HEK293 (cell line): ENCODE results near the gene DGCR8.

ENCODE experiments used
- CTCF ChIA-PET: fragments of 350-600 bp; formaldehyde crosslinking; extraction: SDS; loops from one replicate; lab custom pipeline; 2021; ENCODE audit warnings: antibody characterized with exemption; lab: Yijun Ruan, JAX
- POLR2A ChIA-PET: fragments of 300-600 bp; formaldehyde crosslinking; extraction: SDS; loops from one replicate; lab custom pipeline; 2020; ENCODE audit warnings: antibody characterized with exemption, inconsistent platforms; lab: Yijun Ruan, JAX
- H3K27ac ChIP-seq: fragments of 200-500 bp; sonication (Bioruptor generic); 2 replicates; pipeline ENCODE4 v1.5.1; 2014; ENCODE audit warnings: low read depth, low read length, control low read depth, inconsistent platforms; ENCODE audit errors: extremely low read depth
- H3K36me3 ChIP-seq, 2 experiments: fragments of 200-500 bp in 1 of 2; sonication (Bioruptor generic) in 1 of 2; 1 replicate in 1 of 2; 2 replicates in 1 of 2; pipeline ENCODE4 v1.5.1; 2014 to 2017; ENCODE audit warnings: inconsistent platforms in 2 of 2, low read length in 2 of 2; ENCODE audit not compliant: control insufficient read depth in 2 of 2, insufficient read depth in 1 of 2
- H3K4me1 ChIP-seq: fragments of 200-500 bp; sonication (Bioruptor generic); 2 replicates; pipeline ENCODE4 v1.5.1; 2014; ENCODE audit warnings: mild to moderate bottlenecking, low read length, inconsistent platforms; ENCODE audit not compliant: control insufficient read depth, insufficient read depth
- H3K4me3 ChIP-seq: 2 replicates; pipeline ENCODE4 v1.5.1; 2011; ENCODE audit warnings: low read depth, mild to moderate bottlenecking, control low read depth, low read length, moderate library complexity
- H3K9me3 ChIP-seq: fragments of 200-500 bp; sonication (Bioruptor generic); 2 replicates; pipeline ENCODE4 v1.5.1; 2014; ENCODE audit warnings: low read depth, low read length, inconsistent platforms; ENCODE audit not compliant: control insufficient read depth, insufficient read depth
- AEBP2 ChIP-seq: fragments of 450-650 bp; formaldehyde crosslinking; IDR thresholded peaks from 2 replicates; pipeline ENCODE4 v1.5.1; 2016; ENCODE audit warnings: missing biosample characterization, missing genetic modification characterization, borderline replicate concordance
- BCL11B ChIP-seq: fragments of 450-650 bp; formaldehyde crosslinking; IDR thresholded peaks from 2 replicates; pipeline ENCODE4 v1.5.1; 2016; ENCODE audit warnings: low read depth, missing biosample characterization, missing genetic modification characterization
- GLIS1 ChIP-seq: fragments of 450-650 bp; formaldehyde crosslinking; IDR thresholded peaks from 2 replicates; pipeline ENCODE4 v1.5.1; 2016; ENCODE audit warnings: missing biosample characterization, missing genetic modification characterization
- HOXA7 ChIP-seq: sonication (generic); formaldehyde crosslinking; IDR thresholded peaks from 2 replicates; pipeline ENCODE4 v1.8.1; 2022; ENCODE audit warnings: missing genetic modification reagents, borderline replicate concordance
- IKZF3 ChIP-seq: fragments of 450-650 bp; IDR thresholded peaks from 2 replicates; pipeline ENCODE4 v1.5.0; 2018; ENCODE audit warnings: missing biosample characterization, mild to moderate bottlenecking, missing genetic modification characterization, moderate library complexity
- INSM2 ChIP-seq: fragments of 450-650 bp; formaldehyde crosslinking; IDR thresholded peaks from 2 replicates; pipeline ENCODE4 v1.5.1; 2016; ENCODE audit warnings: missing biosample characterization, missing genetic modification characterization
- KLF8 ChIP-seq: fragments of 450-650 bp; formaldehyde crosslinking; IDR thresholded peaks from 2 replicates; pipeline ENCODE4 v1.5.1; 2016; ENCODE audit warnings: missing biosample characterization, missing genetic modification characterization
- SP7 ChIP-seq: fragments of 450-650 bp; formaldehyde crosslinking; IDR thresholded peaks from 2 replicates; pipeline ENCODE4 v1.5.1; 2016; ENCODE audit warnings: missing biosample characterization, missing genetic modification characterization
- ZBTB48 ChIP-seq: fragments of 450-650 bp; formaldehyde crosslinking; IDR thresholded peaks from 2 replicates; pipeline ENCODE4 v1.5.1; 2016; ENCODE audit warnings: missing biosample characterization, missing genetic modification characterization
- ZBTB8A ChIP-seq: fragments of 450-650 bp; formaldehyde crosslinking; IDR thresholded peaks from 2 replicates; pipeline ENCODE4 v1.5.1; 2016; ENCODE audit warnings: missing biosample characterization, missing genetic modification characterization
- ZFP37 ChIP-seq: fragments of 450-650 bp; formaldehyde crosslinking; IDR thresholded peaks from 2 replicates; pipeline ENCODE4 v1.5.1; 2016; ENCODE audit warnings: missing biosample characterization, missing genetic modification characterization
- ZNF121 ChIP-seq: fragments of 450-650 bp; formaldehyde crosslinking; IDR thresholded peaks from 2 replicates; pipeline ENCODE4 v1.5.1; 2016; ENCODE audit warnings: missing biosample characterization, missing genetic modification characterization
- ZNF133 ChIP-seq: fragments of 450-650 bp; formaldehyde crosslinking; IDR thresholded peaks from 2 replicates; pipeline ENCODE4 v1.5.1; 2016; ENCODE audit warnings: missing biosample characterization, missing genetic modification characterization
- ZNF274 ChIP-seq, 2 experiments: fragments of 200-500 bp in 1 of 2; fragments of 450-650 bp in 1 of 2; sonication (Bioruptor generic) in 1 of 2; formaldehyde crosslinking in 1 of 2; IDR thresholded peaks; 2 replicates each; pipeline versions ENCODE4 v1.5.1 to v1.6.1; 2014 to 2016; ENCODE audit warnings: borderline replicate concordance in 1 of 2, inconsistent platforms in 1 of 2, low read length in 1 of 2, missing biosample characterization in 1 of 2, missing genetic modification characterization in 1 of 2
- ZNF366 ChIP-seq: fragments of 450-650 bp; formaldehyde crosslinking; conservative IDR thresholded peaks from 2 replicates; pipeline ENCODE4 v1.5.1; 2016; ENCODE audit warnings: missing biosample characterization, missing genetic modification characterization
- ZNF423 ChIP-seq: fragments of 450-650 bp; formaldehyde crosslinking; IDR thresholded peaks from 2 replicates; pipeline ENCODE4 v1.5.1; 2016; ENCODE audit warnings: missing biosample characterization, missing genetic modification characterization
- ZNF501 ChIP-seq: fragments of 450-650 bp; formaldehyde crosslinking; IDR thresholded peaks from 2 replicates; pipeline ENCODE4 v1.5.1; 2016; ENCODE audit warnings: missing biosample characterization, missing genetic modification characterization
- ZNF549 ChIP-seq: fragments of 450-650 bp; IDR thresholded peaks from 2 replicates; pipeline ENCODE4 v1.5.1; 2018; ENCODE audit warnings: missing biosample characterization, missing genetic modification characterization, mild to moderate bottlenecking, inconsistent platforms, moderate library complexity
- ZNF664 ChIP-seq: fragments of 450-650 bp; formaldehyde crosslinking; IDR thresholded peaks from 2 replicates; pipeline ENCODE4 v1.5.1; 2016; ENCODE audit warnings: missing biosample characterization, missing genetic modification characterization
- ZNF76 ChIP-seq: fragments of 450-650 bp; formaldehyde crosslinking; IDR thresholded peaks from 2 replicates; pipeline ENCODE4; 2016; ENCODE audit warnings: low read depth, missing biosample characterization, missing genetic modification characterization, borderline replicate concordance
- ZNF785 ChIP-seq: fragments of 450-650 bp; formaldehyde crosslinking; IDR thresholded peaks from 2 replicates; pipeline ENCODE4 v1.5.1; 2016; ENCODE audit warnings: missing biosample characterization, missing genetic modification characterization
- ZNF843 ChIP-seq: fragments of 450-650 bp; formaldehyde crosslinking; IDR thresholded peaks from 2 replicates; pipeline ENCODE4 v1.5.1; 2016; ENCODE audit warnings: missing biosample characterization, missing genetic modification characterization
- ZSCAN23 ChIP-seq: fragments of 450-650 bp; formaldehyde crosslinking; IDR thresholded peaks from 2 replicates; pipeline ENCODE4 v1.5.1; 2016; ENCODE audit warnings: missing biosample characterization, missing genetic modification characterization
- TF ChIP-seq, protein P1 (sequence below): fragments of 450-650 bp; formaldehyde crosslinking; IDR thresholded peaks from 2 replicates; pipeline ENCODE4 v1.5.1; 2016; ENCODE audit warnings: missing biosample characterization, missing genetic modification characterization
- TF ChIP-seq, protein P2 (sequence below): fragments of 450-650 bp; formaldehyde crosslinking; IDR thresholded peaks from 2 replicates; pipeline ENCODE4 v1.5.1; 2017; ENCODE audit warnings: missing biosample characterization, missing genetic modification characterization
- TF ChIP-seq, protein P3 (sequence below): fragments of 450-650 bp; formaldehyde crosslinking; IDR thresholded peaks from 2 replicates; pipeline ENCODE4 v1.5.1; 2016; ENCODE audit warnings: missing biosample characterization, missing genetic modification characterization
- TF ChIP-seq, protein P4 (sequence below): fragments of 450-650 bp; formaldehyde crosslinking; IDR thresholded peaks from 2 replicates; pipeline ENCODE4 v1.5.1; 2016; ENCODE audit warnings: missing biosample characterization, missing genetic modification characterization

The DGCR8 gene

GRCh38 chr22:20079745-20080444 is at the start of gene DGCR8:
Gene DGCR8, plus strand, starts transcription at chr22:20080241. Its CDS starts 5,723 bp downstream, at chr22:20085964.
- CTCF ChIA-PET, result no interaction called here
- peak within 1 kb of the TSS; percentile 92 for H3K4me3 ChIP-seq
- H3K36me3 ChIP-seq, result peaks cover 0 to 35% of the 10 kb centered on the region in 2 experiments; a peak in 2 of 3 replicates
- H3K9me3 ChIP-seq, result no peaks in the 10 kb centered on the region
- H3K4me1 ChIP-seq, result no peaks in the 10 kb centered on the region; the same call in 1 of the 2 replicates
- POLR2A ChIA-PET, result interaction anchor here (0.6 to 1.9 kb wide), 15 partner anchors 8 to 102 kb away, joined by 3 to 13 read pairs (median 3); partner anchors contain the start of genes RANBP1, TANGO2 and TRMT2A
- peak within 1 kb of the TSS; percentile 94 for H3K27ac ChIP-seq
- TF ChIP-seq ZNF274 (IDR thresholded peaks at IDR 0.05; ENCODE audit: low read length) (no peak), ZNF274 (tag by site-specific recombination; IDR thresholded peaks at IDR 0.05; ENCODE audit: borderline replicate concordance) (no peak), ZNF76 (tag by site-specific recombination) (peak; percentile 100), GLIS1 (tag by site-specific recombination) (peak; percentile 26; the same call in 1 of the 2 replicates), ZNF121 (tag by site-specific recombination) (peak; percentile 95), AEBP2 (tag by site-specific recombination) (no peak), ZSCAN23 (tag by site-specific recombination) (no peak), ZNF501 (peak; percentile 89; the same call in 1 of the 2 replicates), ZFP37 (peak; percentile 61; the same call in 1 of the 2 replicates), SP7 (peak; percentile 83), ZNF366 (tag by site-specific recombination) (peak; percentile 34; the same call in 1 of the 2 replicates), ZNF785 (no peak), ZNF549 (no peak), ZNF843 (tag by site-specific recombination) (peak; percentile 48; the same call in 1 of the 2 replicates), ZBTB8A (tag by site-specific recombination) (peak; percentile 80; the same call in 1 of the 2 replicates), ZNF664 (tag by site-specific recombination) (no peak), KLF8 (tag by site-specific recombination) (peak; percentile 94), INSM2 (tag by site-specific recombination) (peak; percentile 64), ZNF133 (tag by site-specific recombination) (no peak), ZNF423 (tag by site-specific recombination) (no peak), ZBTB48 (0 out of 2 replicates have a peak, but pooled peaks have one; percentile 17), BCL11B (tag by site-specific recombination) (peak; percentile 95), IKZF3 (tag by site-specific recombination) (peak; percentile 100), HOXA7 (CRISPR knock-in tag) (no peak)
- TF ChIP-seq, protein P1, sequence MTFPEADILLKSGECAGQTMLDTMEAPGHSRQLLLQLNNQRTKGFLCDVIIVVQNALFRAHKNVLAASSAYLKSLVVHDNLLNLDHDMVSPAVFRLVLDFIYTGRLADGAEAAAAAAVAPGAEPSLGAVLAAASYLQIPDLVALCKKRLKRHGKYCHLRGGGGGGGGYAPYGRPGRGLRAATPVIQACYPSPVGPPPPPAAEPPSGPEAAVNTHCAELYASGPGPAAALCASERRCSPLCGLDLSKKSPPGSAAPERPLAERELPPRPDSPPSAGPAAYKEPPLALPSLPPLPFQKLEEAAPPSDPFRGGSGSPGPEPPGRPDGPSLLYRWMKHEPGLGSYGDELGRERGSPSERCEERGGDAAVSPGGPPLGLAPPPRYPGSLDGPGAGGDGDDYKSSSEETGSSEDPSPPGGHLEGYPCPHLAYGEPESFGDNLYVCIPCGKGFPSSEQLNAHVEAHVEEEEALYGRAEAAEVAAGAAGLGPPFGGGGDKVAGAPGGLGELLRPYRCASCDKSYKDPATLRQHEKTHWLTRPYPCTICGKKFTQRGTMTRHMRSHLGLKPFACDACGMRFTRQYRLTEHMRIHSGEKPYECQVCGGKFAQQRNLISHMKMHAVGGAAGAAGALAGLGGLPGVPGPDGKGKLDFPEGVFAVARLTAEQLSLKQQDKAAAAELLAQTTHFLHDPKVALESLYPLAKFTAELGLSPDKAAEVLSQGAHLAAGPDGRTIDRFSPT (tag by site-specific recombination), result 0 out of 2 replicates have a peak, but pooled peaks have one; percentile 4
- TF ChIP-seq, protein P2, sequence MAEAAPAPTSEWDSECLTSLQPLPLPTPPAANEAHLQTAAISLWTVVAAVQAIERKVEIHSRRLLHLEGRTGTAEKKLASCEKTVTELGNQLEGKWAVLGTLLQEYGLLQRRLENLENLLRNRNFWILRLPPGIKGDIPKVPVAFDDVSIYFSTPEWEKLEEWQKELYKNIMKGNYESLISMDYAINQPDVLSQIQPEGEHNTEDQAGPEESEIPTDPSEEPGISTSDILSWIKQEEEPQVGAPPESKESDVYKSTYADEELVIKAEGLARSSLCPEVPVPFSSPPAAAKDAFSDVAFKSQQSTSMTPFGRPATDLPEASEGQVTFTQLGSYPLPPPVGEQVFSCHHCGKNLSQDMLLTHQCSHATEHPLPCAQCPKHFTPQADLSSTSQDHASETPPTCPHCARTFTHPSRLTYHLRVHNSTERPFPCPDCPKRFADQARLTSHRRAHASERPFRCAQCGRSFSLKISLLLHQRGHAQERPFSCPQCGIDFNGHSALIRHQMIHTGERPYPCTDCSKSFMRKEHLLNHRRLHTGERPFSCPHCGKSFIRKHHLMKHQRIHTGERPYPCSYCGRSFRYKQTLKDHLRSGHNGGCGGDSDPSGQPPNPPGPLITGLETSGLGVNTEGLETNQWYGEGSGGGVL (tag by site-specific recombination), result peak; percentile 35; the same call in 1 of the 2 replicates
- TF ChIP-seq, protein P3, sequence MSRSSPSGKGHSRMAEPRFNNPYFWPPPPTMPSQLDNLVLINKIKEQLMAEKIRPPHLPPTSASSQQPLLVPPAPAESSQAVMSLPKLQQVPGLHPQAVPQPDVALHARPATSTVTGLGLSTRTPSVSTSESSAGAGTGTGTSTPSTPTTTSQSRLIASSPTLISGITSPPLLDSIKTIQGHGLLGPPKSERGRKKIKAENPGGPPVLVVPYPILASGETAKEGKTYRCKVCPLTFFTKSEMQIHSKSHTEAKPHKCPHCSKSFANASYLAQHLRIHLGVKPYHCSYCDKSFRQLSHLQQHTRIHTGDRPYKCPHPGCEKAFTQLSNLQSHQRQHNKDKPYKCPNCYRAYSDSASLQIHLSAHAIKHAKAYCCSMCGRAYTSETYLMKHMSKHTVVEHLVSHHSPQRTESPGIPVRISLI, result no peak
- TF ChIP-seq, protein P4, sequence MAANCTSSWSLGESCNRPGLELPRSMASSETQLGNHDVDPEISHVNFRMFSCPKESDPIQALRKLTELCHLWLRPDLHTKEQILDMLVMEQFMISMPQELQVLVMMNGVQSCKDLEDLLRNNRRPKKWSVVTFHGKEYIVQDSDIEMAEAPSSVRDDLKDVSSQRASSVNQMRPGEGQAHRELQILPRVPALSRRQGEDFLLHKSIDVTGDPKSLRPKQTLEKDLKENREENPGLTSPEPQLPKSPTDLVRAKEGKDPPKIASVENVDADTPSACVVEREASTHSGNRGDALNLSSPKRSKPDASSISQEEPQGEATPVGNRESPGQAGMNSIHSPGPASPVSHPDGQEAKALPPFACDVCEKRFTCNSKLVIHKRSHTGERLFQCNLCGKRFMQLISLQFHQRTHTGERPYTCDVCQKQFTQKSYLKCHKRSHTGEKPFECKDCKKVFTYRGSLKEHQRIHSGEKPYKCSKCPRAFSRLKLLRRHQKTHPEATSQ, result peak; percentile 71; the same call in 1 of the 2 replicates
